GM18870 (cell line): Measurements from ENCODE around the gene SNUPN.
A peak's percentile ranks its signal among the peaks of the same experiment; 100 is the strongest.

Experiments
- ATAC-seq: cut with Tn5 transposase; IDR thresholded peaks from one replicate; pipeline ENCODE4 v1.9.1; 2021; ENCODE audit warnings: moderate library complexity; ENCODE audit not compliant: unreplicated experiment

SNUPN gene

DNA sequence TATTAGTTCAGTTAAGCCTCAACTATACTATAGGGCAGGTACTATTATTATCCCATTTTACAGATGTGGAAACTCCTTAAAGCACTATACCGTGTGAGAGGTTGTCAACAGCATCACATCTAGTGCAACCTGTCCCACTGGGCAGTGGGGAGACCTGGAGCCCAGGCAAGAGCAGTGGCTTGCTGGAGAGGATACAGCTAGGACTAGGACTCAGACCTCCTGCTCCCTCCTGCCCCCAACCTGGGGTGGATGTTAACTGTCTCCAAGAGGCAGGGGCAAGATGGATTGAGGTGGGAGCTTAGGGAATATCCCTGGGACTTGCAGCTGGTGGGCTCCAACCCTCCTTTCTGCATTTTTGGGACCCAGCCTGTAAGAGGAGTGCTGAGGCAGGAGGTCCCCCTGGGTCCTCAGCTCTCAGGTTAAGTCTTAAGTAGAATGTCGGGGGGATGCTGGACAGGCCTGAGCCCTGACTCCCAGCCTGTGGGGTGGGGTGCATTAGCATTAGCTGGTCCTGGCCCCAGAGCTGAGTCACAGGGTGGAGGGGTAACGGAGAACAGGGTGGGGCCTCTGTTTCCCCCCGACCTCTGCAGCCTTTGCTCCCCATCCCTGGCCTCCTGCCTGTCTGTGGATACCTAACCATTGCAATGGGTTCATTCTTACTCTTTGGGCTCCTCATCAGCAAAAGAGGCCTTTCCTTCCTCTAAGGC is 28.8 kb upstream of the SNUPN start:
- no peak for ATAC-seq

DNA sequence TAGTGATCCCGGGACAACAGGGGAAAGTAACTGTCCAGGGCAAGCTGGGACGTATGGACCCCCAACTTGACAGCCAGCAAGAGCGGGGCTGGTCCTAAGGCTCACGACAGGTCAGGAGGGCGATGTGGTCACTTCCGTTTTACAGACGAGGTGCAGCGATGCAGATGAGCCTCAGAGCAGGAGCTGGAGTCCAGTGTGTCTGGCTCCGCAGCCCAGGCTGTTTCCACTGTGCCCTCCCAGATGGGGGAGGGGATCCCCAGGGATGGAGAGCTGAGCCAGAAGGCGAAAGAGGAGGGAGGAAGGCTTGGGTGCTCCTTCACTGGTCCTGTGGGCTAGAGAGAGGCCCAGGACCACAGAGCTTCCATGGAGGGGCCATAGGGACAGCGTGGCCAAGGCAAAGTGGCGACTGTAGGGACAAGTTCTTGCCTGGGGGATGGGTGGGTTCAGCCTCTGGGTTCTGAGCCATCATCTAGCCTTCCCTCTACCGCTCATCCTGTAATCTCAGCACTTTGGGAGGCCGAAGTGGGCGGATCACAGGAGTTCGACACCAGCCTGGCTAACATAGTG is 27.9 kb upstream of the SNUPN start:
- ATAC-seq: no peak

DNA sequence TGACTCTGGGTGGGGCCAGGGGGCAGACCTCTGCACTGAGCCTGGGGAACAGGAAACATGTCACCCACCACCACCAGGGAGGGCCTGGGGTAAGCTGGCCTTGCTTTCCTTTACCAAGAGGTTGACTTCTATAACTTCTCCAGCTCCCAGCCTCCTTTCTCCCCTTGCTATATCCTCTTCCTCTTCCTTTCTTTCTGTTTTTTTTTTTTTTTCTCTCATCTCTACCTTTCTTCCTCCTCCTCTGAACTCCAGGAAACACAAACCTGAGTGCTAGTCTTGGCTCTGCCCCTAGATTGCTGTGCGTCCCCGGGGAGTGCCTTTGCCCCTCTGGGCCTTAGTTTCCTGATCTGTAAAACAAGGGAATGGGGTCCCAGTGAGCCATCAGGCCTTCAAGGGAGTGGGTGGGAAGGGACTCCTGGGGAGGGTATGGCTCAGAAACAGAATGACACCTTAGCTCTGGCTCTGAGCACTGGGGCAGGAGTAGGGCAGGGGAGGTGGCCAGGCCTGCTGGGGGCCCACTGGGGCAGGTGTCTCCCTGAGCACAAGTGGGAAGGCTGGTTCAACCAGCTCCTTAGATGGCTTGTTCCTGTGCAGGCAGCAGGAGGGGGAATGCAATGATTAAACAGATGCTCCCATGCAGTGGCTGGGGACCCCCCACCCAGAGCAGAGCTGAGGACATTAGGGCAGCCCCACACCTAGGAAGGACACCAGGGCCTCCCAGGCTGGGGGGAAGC is 26.5 kb upstream of the SNUPN start:
- no peak for ATAC-seq

DNA sequence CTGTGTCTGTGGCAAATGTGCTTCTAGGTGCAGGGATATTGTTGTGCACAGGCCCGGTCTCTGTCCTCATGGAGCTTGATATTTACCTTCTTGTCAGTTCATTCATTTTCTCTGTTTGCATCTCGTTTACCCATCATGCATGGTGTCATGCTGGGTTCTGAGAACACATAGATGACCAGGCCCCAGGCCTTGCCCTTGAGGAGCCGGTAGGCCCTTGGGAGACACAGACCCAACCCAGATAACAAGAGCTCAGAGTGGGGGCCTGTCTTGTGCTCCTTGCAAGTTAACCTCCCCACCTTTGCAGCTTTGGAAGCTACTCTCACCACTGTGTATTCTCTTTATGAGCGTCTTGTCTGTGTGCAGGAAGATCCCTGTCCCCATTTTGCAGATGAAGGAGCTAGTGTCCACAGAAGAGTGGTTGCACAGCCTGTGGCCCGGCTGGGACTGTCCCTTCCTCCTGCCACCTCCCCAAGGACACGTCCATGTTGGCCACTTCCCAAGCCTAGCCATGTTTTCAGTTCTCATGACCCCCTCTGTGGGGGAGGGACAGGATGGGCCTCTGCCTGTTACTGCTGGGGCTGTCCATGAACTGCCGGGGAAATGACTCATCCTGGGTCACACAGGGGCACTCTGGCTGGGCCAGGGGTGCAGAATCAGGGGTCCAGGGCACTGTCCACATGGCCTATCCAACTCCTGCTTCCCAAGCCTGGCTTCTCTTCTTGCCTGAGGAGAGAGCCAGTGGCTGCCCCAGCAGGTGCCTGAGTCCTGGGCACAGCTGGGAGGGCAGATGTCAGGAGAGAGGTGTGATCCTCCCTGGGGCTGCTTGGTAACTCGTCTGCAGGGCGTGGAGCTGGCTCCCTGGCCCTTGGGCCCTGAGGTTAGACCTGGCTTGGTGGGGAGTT is 25.6 kb upstream of the SNUPN start:
- ATAC-seq: no peak

DNA sequence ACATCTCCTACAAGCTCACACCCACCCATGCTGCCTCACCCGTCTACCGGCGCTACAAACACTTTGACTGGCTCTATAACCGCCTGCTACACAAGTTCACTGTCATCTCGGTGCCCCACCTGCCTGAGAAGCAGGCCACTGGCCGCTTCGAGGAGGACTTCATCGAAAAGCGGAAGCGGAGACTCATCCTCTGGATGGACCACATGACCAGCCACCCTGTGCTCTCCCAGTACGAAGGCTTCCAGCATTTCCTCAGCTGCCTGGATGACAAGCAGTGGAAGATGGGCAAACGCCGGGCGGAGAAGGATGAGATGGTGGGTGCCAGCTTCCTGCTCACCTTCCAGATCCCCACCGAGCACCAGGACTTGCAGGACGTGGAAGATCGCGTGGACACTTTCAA is 24.3 kb upstream of the SNUPN start:
- ATAC-seq: no peak

DNA sequence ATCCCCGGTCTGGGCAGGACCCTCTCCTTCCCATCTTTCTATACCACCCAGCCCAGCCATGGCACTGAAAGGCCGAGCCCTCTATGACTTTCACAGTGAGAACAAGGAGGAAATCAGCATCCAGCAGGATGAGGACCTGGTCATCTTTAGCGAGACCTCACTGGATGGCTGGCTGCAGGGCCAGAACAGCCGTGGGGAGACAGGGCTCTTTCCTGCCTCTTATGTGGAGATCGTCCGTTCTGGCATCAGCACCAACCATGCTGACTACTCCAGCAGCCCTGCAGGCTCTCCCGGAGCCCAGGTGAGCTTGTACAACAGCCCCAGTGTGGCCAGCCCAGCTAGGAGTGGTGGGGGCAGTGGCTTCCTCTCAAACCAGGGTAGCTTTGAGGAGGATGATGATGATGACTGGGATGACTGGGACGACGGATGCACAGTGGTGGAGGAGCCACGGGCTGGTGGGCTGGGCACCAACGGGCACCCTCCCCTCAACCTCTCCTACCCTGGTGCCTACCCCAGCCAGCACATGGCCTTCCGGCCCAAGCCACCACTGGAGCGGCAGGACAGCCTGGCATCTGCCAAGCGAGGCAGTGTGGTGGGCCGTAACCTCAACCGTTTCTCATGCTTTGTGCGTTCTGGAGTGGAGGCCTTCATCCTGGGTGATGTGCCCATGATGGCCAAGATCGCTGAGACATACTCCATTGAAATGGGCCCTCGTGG is 23.7 kb upstream of the SNUPN start:
- ATAC-seq: no peak

DNA sequence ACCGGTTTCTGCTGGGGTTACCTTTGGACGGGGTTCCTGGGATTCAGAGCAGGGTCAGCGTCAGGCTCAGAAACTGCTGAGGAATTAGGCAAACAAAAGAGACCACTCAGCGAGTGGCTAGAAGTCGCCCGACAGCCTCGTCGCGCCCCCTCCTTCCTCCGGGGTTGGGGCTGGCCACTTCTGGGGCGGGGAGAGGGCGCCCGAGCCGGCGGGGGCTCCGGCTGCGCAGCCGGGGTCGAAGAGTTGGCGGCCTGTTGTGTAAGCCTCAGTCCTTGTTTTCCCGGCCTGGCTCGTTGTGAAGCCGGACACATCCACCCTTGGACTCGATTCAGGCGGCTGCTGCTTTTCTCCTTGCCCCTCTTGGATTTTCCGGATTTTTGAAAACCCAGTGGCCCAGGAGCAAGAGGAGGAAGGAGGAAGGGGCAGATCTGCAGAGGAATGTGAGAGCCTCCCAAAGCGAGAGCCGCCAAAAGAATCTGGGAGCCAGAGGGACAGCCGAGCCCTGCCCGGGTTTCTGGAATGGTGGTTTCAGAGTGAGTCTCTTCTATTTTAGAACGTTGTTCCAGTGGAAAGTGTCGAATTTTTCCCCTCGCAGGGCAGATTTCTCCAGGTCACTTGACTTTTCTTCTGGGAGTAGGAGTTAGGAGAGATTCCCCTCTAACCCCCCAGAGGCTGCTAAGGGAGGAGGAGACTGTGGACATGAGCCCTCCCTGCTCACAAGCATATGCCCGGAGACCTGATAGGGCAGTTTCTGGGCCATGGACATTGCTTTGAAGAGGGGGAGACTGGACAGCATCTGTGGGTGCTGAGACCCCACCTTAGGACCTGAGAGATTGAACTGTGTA is 22.9 kb upstream of the SNUPN start:
- ATAC-seq: no peak

DNA sequence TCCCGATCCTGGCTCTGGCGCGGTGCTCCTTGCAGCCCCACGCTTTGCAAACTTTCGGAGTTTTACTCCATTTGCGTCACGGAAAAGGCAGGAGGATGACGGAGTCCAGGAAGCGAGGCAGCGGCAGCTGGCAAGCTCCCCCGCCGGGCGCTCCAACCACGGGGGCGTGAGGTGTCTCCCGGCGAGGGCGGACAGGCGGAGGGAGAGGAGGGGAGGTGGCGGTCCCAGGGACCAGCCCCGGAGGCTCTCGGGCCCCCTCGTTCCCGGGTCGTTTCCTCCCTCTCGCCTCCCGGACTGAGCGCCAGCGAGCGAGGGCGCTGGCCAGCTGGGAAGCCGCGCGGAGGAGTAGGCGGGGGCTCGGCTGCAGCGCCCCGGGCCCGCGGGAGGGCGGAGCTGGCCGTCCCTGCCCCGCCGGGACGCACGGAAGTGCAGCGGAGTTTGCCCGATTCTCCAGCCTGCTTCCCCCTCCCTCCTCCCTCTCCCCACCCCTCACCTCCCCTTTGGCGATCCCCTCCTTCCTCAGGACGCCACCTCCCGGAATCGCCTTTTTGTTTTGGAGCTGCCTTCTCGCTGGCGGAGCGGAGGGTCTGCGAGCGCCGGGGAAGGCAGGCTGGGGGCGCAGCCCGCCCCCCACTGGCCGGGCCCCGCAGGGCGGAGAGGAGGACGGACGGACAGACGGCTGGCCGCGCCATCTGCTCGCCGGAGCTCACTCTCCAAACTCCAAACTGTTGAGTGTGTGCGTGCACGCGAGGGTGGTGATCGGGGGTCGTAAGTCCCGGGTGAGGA is 22.0 kb upstream of the SNUPN start, which contains the start of gene SNX33:
Gene SNX33, plus strand, starts transcription at position 543 of the 786 bp plus-strand sequence. CDS start 1,191 bp downstream, outside the sequence.
- ATAC-seq: no peak

DNA sequence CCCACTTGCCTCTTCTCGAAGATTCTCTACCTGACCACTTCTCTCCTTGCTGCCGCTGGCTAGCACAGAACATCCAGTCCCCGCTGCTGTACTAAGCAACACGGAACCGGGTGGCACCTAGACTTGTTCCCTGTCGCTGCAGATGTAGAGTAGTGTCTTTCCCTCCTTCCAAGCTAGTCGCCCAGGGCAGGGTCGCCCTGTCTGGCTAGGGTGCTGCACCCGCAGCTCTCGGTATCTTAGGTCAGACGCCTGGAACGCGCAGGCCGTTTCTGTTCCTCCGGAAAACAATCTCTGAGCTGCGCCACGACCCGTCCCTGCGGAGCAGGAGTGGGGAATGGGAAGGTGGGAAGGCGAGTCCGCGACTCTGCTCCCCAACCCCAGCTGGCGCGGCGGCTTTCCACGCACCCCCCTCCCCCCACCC is 21.4 kb upstream of the SNUPN start:
- no peak for ATAC-seq

DNA sequence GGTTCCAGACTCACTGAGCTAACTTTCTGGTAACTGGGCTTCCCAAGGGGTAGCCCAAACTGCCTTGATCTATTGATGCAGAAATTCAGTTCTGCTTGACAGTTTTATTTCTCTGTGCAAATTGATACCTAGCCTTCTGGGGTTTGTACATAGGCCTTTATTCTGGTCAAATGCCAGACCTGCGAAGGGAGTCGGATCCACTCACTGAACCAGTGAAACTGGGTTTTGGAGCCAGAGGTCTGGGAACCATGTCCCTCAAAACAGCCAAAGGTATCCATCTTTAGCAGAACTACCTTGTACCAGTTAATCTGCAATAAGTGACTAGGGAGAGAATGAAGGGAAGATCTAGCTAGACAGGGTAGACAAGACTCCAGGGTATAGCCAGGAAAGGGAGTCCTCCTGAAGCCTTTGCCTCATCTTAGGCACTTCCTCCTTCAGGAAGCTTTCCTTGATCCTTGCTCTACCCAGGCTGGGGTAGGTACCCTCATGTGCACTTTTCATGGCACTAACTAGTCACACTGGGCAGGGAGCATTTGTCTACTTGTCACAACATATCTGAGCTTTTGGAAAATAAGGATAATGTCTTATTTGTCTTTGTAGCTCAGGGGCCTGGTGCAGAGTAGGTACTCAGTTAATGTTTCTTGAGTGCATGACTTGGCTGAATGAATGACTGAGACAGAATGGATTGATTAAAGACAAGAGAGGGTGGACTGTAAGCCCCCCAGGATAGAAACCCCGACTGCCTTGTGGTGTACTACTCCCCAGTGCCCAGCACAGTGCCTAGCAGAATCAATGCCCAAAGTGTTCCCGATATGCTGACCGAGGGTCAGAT is 20.8 kb upstream of the SNUPN start:
- no peak for ATAC-seq

DNA sequence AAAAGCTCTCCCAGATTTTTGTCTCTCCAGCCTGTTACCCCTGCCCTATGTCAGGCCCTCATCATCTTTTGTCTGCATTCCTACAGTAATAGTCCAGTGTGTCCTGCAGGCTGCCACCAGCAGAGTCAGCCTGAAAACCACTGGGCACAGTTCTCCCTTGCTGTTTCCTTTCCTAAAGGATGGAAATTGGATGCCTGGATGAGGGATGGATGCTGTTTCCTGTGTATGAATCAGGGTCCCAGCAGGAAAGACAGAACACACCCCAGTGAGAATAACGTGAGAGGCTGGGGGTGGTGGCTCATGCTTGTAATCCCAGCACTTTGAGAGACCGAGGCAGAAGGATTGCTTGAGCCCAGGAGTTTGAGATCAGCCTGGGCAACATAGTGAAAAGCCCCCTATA is 18.9 kb upstream of the SNUPN start:
- ATAC-seq: no peak

DNA sequence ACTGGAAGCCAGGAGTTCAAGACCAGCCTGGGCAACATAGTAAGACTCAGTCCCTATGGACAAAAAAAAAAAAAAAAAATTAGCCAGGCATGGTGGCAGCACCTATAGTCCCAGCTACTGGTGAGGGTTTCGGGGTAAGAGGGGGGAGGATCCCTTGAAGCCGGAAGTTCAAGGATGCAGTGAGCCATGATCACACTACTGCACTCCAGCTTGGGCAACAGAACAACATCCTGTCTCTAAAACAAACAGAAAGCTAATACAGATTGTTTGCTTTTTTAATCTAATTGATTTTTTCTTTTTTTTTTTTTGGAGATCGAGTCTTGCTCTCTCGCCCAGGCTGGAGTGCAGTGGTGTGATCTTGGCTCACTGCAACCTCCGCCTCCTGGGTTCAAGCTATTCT is 16.1 kb upstream of the SNUPN start:
- no peak for ATAC-seq

DNA sequence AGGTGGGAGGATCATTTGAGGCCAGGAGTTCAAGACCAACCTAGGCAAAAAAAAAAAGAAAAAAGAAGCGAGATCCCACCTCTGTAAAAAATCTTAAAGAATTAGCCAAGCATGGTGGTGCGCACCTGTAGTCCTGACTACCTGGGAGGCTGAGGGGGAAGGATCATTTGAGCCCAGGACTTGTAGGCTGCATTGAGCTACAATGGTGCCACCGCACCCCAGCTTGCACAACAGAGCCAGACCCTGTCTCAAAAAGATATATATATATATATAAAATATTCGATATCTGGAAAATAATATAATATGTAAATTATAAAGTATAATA is 15.6 kb upstream of the SNUPN start:
- ATAC-seq: no peak

DNA sequence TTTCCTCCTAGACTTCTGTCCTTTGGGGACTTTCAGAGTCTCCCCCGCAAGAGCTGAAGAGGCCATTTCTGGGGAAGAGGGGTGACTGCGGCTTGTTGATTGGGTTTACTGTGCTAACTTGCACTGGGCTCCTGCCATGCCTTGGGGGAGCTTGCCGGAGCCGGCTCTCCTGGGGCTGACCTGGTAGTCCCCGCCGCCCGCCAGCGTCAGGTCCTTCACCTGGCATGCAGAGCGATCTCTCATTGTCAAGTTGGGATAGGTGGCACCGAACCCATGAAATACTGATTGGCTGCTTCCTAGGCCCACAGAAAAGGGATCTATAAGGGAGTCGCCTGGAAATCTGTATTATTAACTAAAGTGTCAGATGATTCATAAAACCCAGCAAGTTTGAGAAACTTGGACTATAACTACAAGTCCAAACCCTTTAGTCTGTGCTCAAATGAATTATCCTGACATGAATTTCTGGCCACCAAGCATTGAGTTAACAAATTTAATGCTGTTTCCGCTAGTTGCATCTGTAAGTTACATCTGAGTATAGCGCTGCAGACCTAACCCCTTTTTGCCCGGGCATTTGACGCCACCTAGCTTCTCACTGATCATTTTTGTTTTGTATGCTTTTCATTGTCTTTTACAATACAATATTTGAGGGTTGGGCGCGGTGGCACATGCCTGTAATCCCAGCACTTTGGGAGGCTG is 15.1 kb upstream of the SNUPN start:
- peak; percentile 7 for ATAC-seq

DNA sequence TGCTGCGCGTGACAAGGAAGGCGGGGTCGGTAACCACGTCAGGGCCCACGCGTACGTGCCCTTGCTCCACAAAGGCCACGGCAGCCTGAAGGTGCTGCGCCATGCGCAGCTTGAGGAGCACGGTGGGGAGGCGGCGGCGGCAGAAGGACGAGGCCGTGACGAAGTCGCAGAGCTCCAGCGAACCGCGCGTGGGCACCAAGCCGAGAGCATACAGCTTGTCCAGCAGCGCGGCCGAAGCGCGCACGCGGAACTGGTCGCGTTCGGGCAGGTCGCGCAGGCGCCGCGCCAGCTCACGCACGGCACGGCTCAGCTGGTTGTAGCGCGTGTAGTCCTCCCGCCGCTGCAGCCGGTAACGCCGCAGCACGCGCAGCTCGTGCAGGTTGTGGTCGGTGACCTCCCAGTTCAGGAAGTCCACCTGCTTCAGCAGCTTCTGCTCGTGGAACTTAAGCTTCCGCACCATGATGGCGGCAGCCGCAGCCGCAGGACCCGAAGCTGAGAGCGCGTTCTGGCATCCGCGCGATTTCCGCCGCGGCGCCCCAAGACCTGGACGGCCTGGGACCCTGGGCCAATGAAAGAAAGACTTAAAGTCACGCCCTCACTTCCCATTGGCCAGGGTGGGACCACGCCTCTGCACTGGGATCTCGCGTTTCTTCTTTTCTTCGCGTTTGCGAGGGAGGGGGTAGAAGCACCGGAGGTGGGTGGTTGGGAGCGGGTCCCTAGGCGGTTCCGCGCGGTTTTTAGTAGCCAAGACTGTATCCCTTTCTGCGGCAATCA is 14.4 kb upstream of the SNUPN start, which contains the start of gene IMP3:
Gene IMP3, minus strand, starts transcription at position 516 of the 774 bp plus-strand sequence. Its CDS starts 56 bp downstream, at position 460.
- peak; percentile 85 for ATAC-seq

DNA sequence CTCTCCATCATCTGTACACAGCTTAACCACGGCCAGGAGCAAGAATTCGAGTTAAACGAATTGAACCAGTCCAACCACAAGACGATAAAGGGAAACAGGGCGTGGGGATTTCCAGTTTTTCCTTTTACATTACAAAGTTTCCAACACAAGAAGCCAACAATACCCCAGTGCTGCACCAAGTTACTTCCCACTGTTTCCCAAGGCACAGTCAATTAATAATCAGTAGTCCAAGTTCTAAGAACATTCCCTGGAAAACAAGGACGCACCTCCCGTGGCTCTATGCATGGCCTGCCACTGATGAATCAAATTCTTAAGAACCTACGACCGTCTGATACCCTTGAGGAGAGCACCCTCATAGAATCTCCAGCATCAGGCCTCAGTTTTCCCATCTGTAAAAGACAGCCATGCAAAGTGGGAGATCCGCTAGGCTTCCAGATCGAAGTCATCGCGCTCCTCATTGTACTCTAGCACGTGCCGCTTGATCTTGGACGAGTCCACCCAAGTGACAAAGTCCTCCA is 13.7 kb upstream of the SNUPN start:
- no peak for ATAC-seq
